AG09309 (cell line): ENCODE results near the gene KIF5A.
"Not testable (repeated sequence)": the region's sequence is repeated elsewhere in the genome, so short reads cannot be mapped to it uniquely, and the experiment has no call there.

Experiments
- DNase-seq: peaks from one replicate; pipeline ENCODE4 v3.0.0-alpha.2; 2010; ENCODE audit warnings: low read depth
- H3K4me3 ChIP-seq: 2 replicates; pipeline ENCODE4 v1.5.1; 2011; ENCODE audit warnings: mild to moderate bottlenecking, low read depth, low read length, moderate library complexity; ENCODE audit not compliant: control insufficient read depth
- TF ChIP-seq, protein P1 (sequence below): IDR thresholded peaks from 2 replicates; pipeline ENCODE4 v1.5.1; 2011; ENCODE audit warnings: mild to moderate bottlenecking, low read depth, low read length, inconsistent platforms; ENCODE audit not compliant: insufficient read depth, control insufficient read depth; ENCODE audit errors: missing control alignments

The KIF5A gene

DNA sequence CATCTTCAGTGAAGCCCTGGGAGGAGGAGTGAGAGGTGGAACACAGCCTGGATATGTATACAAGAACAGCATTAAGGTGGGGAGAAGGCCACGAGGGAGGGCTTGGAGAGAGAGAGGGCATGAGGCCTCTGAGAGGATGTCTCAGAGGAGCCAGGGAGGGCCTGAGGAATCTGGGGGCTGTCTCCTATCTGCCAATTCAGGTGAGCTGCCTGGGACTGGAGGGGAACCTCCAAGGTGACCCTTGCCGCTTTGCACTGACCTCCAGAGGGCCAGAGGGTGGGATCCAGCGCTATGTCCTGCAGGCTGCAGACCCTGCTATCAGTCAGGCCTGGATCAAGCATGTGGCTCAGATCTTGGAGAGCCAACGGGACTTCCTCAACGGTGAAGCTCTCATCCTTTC, 65.8 kb downstream of the KIF5A start:
- TF ChIP-seq, protein P1, sequence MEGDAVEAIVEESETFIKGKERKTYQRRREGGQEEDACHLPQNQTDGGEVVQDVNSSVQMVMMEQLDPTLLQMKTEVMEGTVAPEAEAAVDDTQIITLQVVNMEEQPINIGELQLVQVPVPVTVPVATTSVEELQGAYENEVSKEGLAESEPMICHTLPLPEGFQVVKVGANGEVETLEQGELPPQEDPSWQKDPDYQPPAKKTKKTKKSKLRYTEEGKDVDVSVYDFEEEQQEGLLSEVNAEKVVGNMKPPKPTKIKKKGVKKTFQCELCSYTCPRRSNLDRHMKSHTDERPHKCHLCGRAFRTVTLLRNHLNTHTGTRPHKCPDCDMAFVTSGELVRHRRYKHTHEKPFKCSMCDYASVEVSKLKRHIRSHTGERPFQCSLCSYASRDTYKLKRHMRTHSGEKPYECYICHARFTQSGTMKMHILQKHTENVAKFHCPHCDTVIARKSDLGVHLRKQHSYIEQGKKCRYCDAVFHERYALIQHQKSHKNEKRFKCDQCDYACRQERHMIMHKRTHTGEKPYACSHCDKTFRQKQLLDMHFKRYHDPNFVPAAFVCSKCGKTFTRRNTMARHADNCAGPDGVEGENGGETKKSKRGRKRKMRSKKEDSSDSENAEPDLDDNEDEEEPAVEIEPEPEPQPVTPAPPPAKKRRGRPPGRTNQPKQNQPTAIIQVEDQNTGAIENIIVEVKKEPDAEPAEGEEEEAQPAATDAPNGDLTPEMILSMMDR, result no peak
- no peak for DNase-seq
- H3K4me3 ChIP-seq, result no peak overlapping the region

DNA sequence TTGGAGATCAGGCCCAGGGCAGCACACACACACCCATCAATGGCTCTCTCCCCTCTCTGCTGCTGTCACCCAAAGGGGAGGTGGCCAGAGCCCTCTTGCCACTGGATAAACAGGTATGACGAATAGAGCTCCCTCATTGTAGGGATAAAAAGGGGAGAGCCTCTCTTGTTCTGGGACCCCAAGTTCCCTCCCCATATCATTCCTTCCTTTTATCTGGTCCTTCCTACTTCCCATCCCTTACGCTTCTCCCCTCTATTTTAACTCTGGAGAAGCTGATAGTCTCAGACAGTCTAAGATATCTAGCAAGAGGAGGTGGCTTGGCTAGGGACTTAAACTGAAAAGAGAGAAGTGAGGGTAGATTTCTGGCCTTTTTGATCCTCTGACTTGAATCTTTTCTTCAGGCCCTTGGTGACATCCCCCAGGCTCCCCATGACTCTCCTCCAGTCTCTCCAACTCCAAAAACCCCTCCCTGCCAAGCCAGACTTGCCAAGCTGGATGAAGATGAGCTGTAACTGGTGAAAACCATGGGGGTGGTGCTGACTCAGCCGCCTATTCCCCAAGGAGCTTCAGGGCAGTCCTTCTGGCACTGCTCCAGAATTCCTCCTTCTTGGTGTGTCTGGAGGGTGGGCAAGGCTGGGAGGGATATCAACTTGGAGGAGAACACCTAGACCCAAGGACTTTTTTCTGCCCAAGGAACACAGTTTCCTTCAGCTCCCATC, 66.7 kb downstream of the KIF5A start:
- TF ChIP-seq, protein P1, result no peak
- no peak overlapping the region for H3K4me3 ChIP-seq
- peak; percentile 43 for DNase-seq

DNA sequence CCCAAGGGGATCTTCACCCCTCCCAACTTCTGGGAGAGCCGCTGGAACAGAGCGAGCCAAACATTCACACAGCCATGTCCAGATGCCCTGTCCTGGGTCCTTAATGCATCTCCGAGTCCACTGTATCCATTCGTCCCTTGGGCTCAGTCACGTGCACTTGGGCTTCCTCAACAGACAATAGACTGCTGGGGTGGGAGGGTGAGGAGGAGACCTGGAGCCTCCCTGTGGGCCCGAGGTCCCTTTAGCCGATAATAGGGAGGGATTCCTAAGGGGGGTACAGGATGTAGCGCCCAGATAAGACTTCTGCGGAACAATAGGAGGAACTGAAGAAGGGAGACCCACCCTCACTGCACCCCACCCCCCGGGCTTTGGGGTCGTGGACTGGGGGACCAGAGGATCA, 68.1 kb downstream of the KIF5A start:
- DNase-seq, result no peak
- TF ChIP-seq, protein P1, result no peak
- no peak overlapping the region for H3K4me3 ChIP-seq

DNA sequence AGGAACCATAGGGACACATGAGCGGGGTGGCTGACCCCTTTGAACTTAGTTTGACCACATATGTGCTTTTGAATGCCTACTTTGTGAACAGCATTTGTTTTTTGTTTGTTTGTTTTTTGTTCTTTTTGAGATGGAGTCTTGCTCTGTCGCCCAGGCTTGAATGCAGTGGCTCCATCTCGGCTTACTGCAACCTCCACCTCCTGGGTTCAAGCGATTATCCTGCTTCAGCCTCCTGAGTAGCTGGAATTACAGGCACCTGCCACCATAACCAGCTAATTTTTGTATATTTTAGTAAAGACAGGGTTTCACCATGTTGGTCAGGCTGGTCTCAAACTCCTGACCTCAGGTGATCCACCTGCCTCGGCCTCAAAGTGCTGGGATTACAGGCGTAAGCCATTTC, 68.6 kb downstream of the KIF5A start:
- DNase-seq, H3K4me3 ChIP-seq: not testable (repeated sequence)

- no peak for DNase-seq
- TF ChIP-seq, protein P1, result no peak
- no peak overlapping the region for H3K4me3 ChIP-seq
Measured at GRCh38 chr12:57618966-57619433, 69.2 kb downstream of the KIF5A start.

GRCh38 chr12:57619434-57620244, 69.8 kb downstream of the KIF5A start:
- H3K4me3 ChIP-seq, result no peak overlapping the region
- TF ChIP-seq, protein P1, result no peak
- DNase-seq, result no peak
